ENCODE data around the gene SKAP1.

The SKAP1 gene

GRCh38 chr17:48240122-48240521, 189.9 kb downstream of the SKAP1 start:
- DNase-seq (ENCODE audit: low read depth, low spot score): no peak
- no peak overlapping the region for H3K4me3 ChIP-seq (ENCODE audit: low read length)

DNA sequence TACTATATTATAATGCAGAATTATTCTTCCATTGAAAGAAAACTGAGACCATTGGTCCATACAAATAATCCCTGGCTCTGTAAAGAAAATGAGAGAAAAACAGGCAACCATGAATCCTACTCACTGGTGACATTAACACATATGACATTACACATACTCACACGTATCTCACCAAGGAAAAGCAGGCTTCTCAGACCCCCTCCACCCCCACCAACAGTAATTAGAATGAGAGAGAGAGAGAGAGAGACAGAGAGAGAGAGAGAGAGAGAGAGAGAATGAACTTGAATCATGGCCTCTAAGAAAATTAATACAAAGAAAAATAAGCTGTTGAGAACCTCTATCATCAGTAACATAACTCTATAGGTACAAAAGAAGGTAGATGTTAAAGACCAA, 190.4 kb downstream of the SKAP1 start:
- no peak overlapping the region for H3K4me3 ChIP-seq (ENCODE audit: low read length)
- DNase-seq (ENCODE audit: low read depth, low spot score): no peak

- H3K4me3 ChIP-seq (ENCODE audit: low read length): no peak overlapping the region
- no peak for DNase-seq (ENCODE audit: low read depth, low spot score)
Measured at GRCh38 chr17:48238933-48239602, 190.9 kb downstream of the SKAP1 start.

DNA sequence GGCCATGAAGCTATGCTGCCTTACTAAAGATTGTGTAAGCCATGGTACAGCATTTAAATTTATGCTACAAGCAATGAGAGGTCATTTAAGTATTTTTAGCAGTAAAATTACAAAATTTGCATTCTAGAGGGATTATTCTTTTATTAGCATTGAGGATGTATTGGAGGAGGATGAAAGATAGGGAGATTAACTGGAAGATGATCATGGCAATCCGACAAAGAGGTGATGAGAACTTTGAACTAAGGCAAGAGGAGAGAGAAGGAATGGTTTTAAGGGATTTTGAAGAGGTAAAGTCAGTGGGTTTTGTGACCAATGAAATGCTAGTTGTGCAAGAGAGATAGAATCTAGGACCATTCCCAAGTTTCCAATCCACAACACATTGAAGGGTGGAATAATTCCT, 192.6 kb downstream of the SKAP1 start:
- H3K4me3 ChIP-seq (ENCODE audit: low read length): no peak overlapping the region
- no peak for DNase-seq (ENCODE audit: low read depth, low spot score)

DNA sequence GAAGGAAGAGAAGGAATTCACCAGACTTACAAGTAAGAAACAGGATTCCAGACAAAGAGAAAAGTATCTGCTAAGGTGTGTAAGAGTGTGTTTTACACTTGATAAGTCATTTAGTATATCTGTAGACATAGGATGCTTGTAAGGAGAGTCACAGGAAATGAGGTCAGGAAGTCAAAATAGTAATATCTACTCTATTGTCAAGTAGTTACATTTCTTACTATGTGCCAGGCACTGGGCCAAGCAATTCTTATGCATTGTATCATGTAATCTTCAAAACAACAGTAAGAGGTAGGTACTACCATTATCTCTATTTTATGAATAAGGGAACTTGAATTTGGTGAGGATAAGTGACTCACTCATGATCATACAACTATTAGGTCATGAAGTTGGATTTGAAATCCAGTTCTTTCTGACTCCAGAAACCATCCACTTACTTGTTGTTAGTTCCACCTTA, 193.3 kb downstream of the SKAP1 start:
- H3K4me3 ChIP-seq (ENCODE audit: low read length): no peak overlapping the region
- no peak for DNase-seq (ENCODE audit: low read depth, low spot score)

GRCh38 chr17:48234922-48235321, 195.1 kb downstream of the SKAP1 start:
- H3K4me3 ChIP-seq (ENCODE audit: low read length): no peak overlapping the region
- DNase-seq (ENCODE audit: low read depth, low spot score): no peak

DNA sequence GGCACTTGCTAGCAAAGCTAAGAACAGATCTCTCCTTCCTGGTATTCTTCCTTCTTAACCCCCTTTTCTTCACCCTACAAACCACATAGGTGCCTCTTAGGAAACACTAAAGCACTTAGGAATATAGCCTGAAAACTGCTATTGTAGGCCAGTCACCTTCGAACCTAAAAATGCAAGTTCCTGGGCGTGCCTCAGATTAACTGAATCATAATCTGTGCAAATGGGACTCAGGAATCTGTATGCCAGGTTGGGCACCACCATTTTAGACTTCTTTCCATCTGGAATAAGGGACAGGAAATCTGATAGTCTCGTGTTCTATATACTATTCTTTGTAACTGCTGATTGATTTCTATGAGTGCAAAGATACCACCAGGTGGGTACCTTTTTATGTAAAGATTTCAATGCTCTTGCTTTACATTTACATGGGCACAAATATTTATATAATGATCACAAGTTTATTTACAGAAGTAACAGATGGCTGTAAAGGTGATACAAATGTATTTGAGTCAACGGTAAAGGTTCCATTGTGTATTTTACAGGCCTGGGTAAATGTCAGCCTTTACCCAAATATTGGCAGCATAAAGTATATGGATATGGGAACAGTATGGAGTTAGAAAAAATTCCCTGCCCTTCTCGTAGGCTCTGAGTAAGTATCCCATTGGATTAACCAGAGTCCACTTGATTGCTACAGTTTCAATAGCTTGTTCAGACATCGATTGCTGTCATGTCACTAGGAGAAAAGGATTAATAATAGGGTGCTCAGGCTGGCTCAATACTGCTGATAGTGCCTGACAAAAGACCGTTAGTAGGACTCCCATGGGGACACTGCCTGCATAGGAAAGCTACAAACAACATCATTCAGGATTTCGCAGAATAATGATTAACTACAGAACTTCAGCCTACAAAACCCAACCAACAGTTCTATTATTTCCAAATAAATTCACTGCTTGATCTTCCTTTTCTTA, 197.7 kb downstream of the SKAP1 start:
- no peak overlapping the region for H3K4me3 ChIP-seq (ENCODE audit: low read length)
- no peak for DNase-seq (ENCODE audit: low read depth, low spot score)

- DNase-seq (ENCODE audit: low read depth, low spot score): no peak
Measured at GRCh38 chr17:48229936-48230335, 200.1 kb downstream of the SKAP1 start.

DNA sequence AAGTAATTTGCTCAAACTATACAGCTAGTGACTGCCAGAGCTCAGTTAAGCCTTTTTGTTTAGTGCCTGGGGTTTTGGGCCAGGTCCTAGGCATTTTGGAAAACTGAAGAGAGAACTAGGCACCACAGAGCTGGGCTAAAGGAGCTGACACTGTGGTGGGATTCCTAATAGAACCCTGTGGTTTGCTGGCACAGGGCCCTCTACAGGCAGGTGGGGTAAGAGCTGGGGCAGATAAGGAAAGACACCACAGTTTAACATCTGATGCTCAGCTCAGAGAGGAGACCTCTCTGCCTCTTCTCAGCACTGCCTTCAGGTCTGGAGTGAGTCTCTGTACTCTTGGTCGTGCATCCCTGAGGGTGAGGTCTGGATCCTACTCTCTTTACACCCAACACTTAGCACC, 201.3 kb downstream of the SKAP1 start:
- no peak for DNase-seq (ENCODE audit: low read depth, low spot score)

More at GRCh38 chr17:48229936-48230335, 200.1 kb downstream of the SKAP1 start:
- no peak overlapping the region for H3K4me3 ChIP-seq (ENCODE audit: low read length)

GRCh38 chr17:48225725-48226567, 204.1 kb downstream of the SKAP1 start:
- no peak for DNase-seq (ENCODE audit: low read depth, low spot score)
- no peak overlapping the region for H3K4me3 ChIP-seq (ENCODE audit: low read length)

More for the DNA sequence above, 201.3 kb downstream of the SKAP1 start:
- H3K4me3 ChIP-seq (ENCODE audit: low read length): no peak overlapping the region

GRCh38 chr17:48223945-48224344, 206.1 kb downstream of the SKAP1 start:
- no peak overlapping the region for H3K4me3 ChIP-seq (ENCODE audit: low read length)
- DNase-seq (ENCODE audit: low read depth, low spot score): no peak

DNA sequence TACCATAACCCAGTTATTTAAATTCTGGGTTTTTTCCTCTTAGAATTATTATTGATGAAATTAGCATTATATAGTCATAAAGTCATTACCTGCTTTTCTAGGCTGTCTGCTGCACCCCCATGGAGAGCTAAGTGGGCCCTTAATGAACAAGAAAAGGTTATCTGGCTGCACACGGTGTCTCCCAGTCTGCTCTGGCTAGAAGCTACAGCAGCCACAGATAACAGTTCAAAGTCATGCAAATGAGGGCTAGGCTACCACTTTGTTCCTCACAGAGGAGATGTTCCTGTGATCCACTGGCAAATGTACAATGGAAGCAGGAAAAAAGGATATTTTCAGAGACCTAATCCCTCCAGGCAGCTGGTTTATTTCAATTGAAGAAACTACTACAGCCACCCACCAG, 210.4 kb downstream of the SKAP1 start:
- no peak overlapping the region for H3K4me3 ChIP-seq (ENCODE audit: low read length)
- DNase-seq (ENCODE audit: low read depth, low spot score): no peak

- no peak overlapping the region for H3K4me3 ChIP-seq (ENCODE audit: low read length)
- DNase-seq (ENCODE audit: low read depth, low spot score): no peak
Measured at GRCh38 chr17:48215583-48216139, 214.4 kb downstream of the SKAP1 start.

GRCh38 chr17:48213797-48214196, 216.2 kb downstream of the SKAP1 start:
- no peak overlapping the region for H3K4me3 ChIP-seq (ENCODE audit: low read length)
- no peak for DNase-seq (ENCODE audit: low read depth, low spot score)

DNA sequence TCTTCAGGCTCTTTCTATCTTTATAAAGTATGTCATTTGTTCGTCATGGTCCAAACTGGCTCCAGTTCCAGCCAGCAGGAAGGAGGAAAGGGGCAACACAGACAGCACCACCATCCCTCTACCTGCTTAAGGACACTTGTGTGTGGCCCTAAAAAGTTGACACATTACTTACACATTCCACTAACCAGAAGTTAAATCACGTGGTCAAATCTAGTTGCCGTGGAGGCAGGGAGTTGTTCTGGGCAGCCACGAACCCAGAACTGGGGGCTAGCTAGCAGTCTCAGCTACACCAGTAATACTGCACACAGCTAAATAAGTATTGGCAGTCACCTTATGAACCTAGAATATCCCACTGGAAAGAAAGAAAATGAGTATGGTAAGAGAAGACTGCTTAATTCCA, 218.2 kb downstream of the SKAP1 start:
- no peak overlapping the region for H3K4me3 ChIP-seq (ENCODE audit: low read length)
- DNase-seq (ENCODE audit: low read depth, low spot score): no peak

- DNase-seq (ENCODE audit: low read depth, low spot score): no peak
- no peak overlapping the region for H3K4me3 ChIP-seq (ENCODE audit: low read length)
Measured at GRCh38 chr17:48211011-48211410, 219.0 kb downstream of the SKAP1 start.

DNA sequence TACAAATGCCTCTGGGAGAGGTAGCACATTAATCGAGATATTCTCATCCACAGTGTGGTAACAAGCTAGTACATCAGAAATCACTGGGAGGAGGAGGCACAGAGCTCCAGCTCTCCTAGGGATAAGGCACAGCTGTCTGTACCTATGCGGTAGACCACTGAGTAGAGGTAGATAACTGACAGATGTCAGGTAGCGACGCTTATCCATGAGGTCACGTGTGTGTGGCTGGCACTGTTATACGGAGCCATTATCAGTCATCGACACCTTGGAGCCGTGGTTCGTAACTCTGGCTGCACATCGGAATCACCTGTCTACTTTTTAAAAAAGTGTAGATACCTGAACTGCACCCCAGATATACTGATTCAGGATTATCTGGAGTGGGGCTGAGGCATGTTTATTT, 220.0 kb downstream of the SKAP1 start:
- H3K4me3 ChIP-seq (ENCODE audit: low read length): no peak overlapping the region
- no peak for DNase-seq (ENCODE audit: low read depth, low spot score)

DNA sequence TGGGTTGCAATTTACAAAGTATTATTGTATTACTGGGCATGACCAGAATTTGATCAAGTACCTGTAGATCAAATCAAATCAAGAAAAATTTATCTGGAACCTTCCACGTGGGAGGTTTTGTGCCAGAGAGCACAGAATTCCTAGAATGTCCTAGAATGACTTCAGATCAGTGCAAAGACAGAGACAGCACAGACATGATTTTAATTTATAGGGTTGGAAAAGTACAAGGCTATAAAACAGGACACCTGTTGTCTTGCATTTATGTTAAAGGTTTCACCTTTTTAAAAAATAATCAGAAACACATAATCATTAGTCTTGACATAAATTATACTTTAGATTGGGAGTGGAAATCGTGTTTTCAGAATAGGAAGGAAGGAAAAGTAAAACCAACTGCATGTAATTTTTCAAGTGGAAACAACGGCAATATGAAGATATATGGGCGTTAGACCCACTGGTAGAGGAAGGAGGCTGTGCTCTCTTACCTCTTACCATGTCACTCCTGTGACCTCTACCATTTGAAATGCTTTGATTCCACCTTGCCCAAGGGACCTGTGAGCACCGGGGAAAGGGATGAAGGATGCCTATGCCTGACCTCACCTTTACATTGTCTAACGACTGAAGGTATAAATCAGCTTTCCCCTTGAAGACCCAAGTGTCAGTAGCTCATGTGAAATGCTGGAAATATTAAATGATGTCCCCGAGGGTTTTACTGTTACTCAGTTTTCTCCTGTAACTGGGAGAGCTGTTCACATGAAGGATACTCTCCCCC, 222.1 kb downstream of the SKAP1 start:
- no peak for DNase-seq (ENCODE audit: low read depth, low spot score)
- no peak overlapping the region for H3K4me3 ChIP-seq (ENCODE audit: low read length)
